ENCODE results near the gene FEZF2. TPM values are rescaled to one million over a fixed set of nuclear protein-coding genes. Genes with fewer than 3 reads are reported as not detected.

The FEZF2 gene
- total and polyA plus RNA-seq, 2 of the 8 experiments (the other 6 are each of a cell fraction or from before 2014, with no cell fraction given): 0.06 TPM; not detected in 1

- POLR2A ChIA-PET (ENCODE audit: partially characterized antibody): no interaction called here
Observed at GRCh38 chr3:62361824-62362223, 11.5 kb downstream of the FEZF2 start.

More at GRCh38 chr3:62361824-62362223, 11.5 kb downstream of the FEZF2 start:
- Histone ChIP-seq H2BK120ac (replicated peaks; ENCODE audit: low read depth, low read length) (no peak overlapping the region), H3K4me2 (ENCODE audit: insufficient read depth in 1 of 2, low read depth in 2 of 2, low read length in 2 of 2) (no peak overlapping the region), H2BK15ac (ENCODE audit: low read length) (no peak overlapping the region), H3K4ac (replicated peaks; ENCODE audit: insufficient read length, low read depth, low read length) (no peak overlapping the region), H3K79me2 (ENCODE audit: control insufficient read depth in 1 of 2, insufficient read depth in 2 of 2, low read length in 2 of 2) (no peaks in the 10 kb centered on the region), H3K18ac (ENCODE audit: extremely low read depth, low read length) (no peak overlapping the region), H2AFZ (ENCODE audit: low read length) (no peak overlapping the region), H3K14ac (ENCODE audit: insufficient read length) (no peak overlapping the region), H4K5ac (ENCODE audit: insufficient read length, low read depth, low read length) (no peak overlapping the region), H2BK20ac (ENCODE audit: low read length) (no peak overlapping the region), H2BK5ac (ENCODE audit: low read depth, low read length) (no peak overlapping the region), H2AK5ac (ENCODE audit: low read depth, low read length) (no peak overlapping the region), H3K79me1 (ENCODE audit: low read depth, low read length) (no peaks in the 10 kb centered on the region), H3K9me3 (ENCODE audit: insufficient read depth in 2 of 2, low read depth in 1 of 2, low read length in 1 of 2) (no peaks in the 10 kb centered on the region), H3K9ac (replicated peaks in 1 of 4; ENCODE audit: extremely low read depth in 1 of 4, low read depth in 3 of 4, low read length in 3 of 4) (no peak overlapping the region), H3K27me3 (replicated peaks in 1 of 4; ENCODE audit: control insufficient read depth in 3 of 4, extremely low read depth in 1 of 4, insufficient read depth in 3 of 4, low read length in 3 of 4) (peaks cover 17 to 51% (median 41%) of the 10 kb centered on the region in 4 experiments), H3K4me1 (replicated peaks in 1 of 4; ENCODE audit: control insufficient read depth in 3 of 4, insufficient read depth in 4 of 4, low read length in 3 of 4) (peaks cover 4 to 13% (median 9%) of the 10 kb centered on the region in 4 experiments; a peak in 6 of 7 replicates), H4K8ac (ENCODE audit: extremely low read depth, insufficient read depth, low read length) (no peak overlapping the region), H4K20me1 (replicated peaks in 1 of 2; ENCODE audit: control insufficient read depth in 1 of 2, insufficient read depth in 2 of 2, low read length in 2 of 2) (no peaks in the 10 kb centered on the region), H4K91ac (replicated peaks; ENCODE audit: insufficient read length, low read length) (no peak overlapping the region), H3K23ac (ENCODE audit: insufficient read length) (no peak overlapping the region), H3K27ac (ENCODE audit: low read depth, low read length) (no peak overlapping the region), H2BK12ac (ENCODE audit: low read depth, low read length) (no peak overlapping the region), H3K4me3 (ENCODE audit: extremely low read depth in 1 of 4, insufficient read depth in 2 of 4, low read depth in 3 of 4, low read length in 4 of 4) (no peak overlapping the region), H3K36me3 (ENCODE audit: control insufficient read depth in 2 of 4, insufficient read depth in 4 of 4, low read length in 3 of 4) (no peaks in the 10 kb centered on the region), H3K23me2 (ENCODE audit: low read depth, low read length) (0 out of 2 replicates have a peak, but pooled peaks cover 2% of the 10 kb centered on the region), H3K56ac (replicated peaks; ENCODE audit: insufficient read length, low read depth, low read length) (no peak overlapping the region)
- CTCF ChIA-PET (ENCODE audit: partially characterized antibody): no interaction called here
- DNase-seq (ENCODE audit: low read depth in 1 of 2, low spot score in 2 of 2) (no peak), FAIRE-seq (no peak)
- TF ChIP-seq CHD1 (IDR thresholded peaks at IDR 0.05; ENCODE audit: low read depth, low read length) (no peak), CEBPB (IDR thresholded peaks at IDR 0.05; ENCODE audit: low read depth, low read length) (no peak), GTF2F1 (IDR thresholded peaks at IDR 0.05; ENCODE audit: borderline replicate concordance, low read depth, low read length) (no peak), MAX (IDR thresholded peaks at IDR 0.05) (0 out of 2 replicates have a peak, but pooled peaks have one; percentile 20), USF2 (IDR thresholded peaks at IDR 0.05; ENCODE audit: low read length) (peak; percentile 81), ATF3 (IDR thresholded peaks at IDR 0.05; ENCODE audit: insufficient read depth, low read depth, low read length) (0 out of 2 replicates have a peak, but pooled peaks have one; percentile 22)
- 72% methylated on average over 3 of the region's 3 CpGs; no CpG with 5 or more reads in 1 of the 2 experiments for WGBS, 2 experiments (ENCODE audit: extremely low coverage in 1 of 2, insufficient coverage in 1 of 2, insufficient read length in 1 of 2, insufficient replicate concordance in 2 of 2, low coverage in 1 of 2, low lambda C conversion rate in 2 of 2, missing lambda C conversion rate in 1 of 2)
